Lower leg skin (tissue), 4 donors: ENCODE results near the gene TMEM114. TPM values are rescaled to one million over a fixed set of nuclear protein-coding genes. Genes with fewer than 3 reads are reported as not detected.
"Not testable (repeated sequence)": the region's sequence is repeated elsewhere in the genome, so short reads cannot be mapped to it uniquely, and the experiment has no call there.

Experiments
- DNase-seq, 2 donors: peaks; one replicate each; pipeline ENCODE4 v3.0.0-alpha.2; 2019; ENCODE audit warnings: low spot score in 2 of 2
- H3K4me3 ChIP-seq: fragments of 200-600 bp; sonication (generic); 2 replicates; pipeline ENCODE4 v1.5.1; 2017; ENCODE audit warnings: mild to moderate bottlenecking, low read depth; ENCODE audit not compliant: poor library complexity, severe bottlenecking
- POLR2A ChIP-seq, 2 donors: fragments of 450-650 bp; IDR thresholded peaks; one replicate each; pipeline ENCODE4 v1.6.1; 2016 to 2017; ENCODE audit warnings: antibody characterized with exemption in 2 of 2, mild to moderate bottlenecking in 1 of 2, moderate library complexity in 1 of 2
- WGBS, 2 donors: methylation state at CpG; one replicate each; pipeline ENCODE4 v1.1.5; 2018; 5-methylcytosine and 5-hydroxymethylcytosine counted together
- intact Hi-C: fragments of 100-400 bp; cut with DNase I; formaldehyde crosslinking; loops from one replicate; pipeline ENCODE4 v1.15.0; 2023; ENCODE audit warnings: low total_unique reads
- total RNA-seq, 4 donors: library from RNA; depleted of rRNA; stranded (reverse); fragments of >200 nt; gene quantifications; one replicate each; pipeline ENCODE4 v1.1.0, GENCODE V29; 2016
- TF ChIP-seq, protein P1 (sequence below), 3 donors: fragments of 450-650 bp; IDR thresholded peaks; one replicate each; pipeline ENCODE4 v1.5.1; 2016; ENCODE audit warnings: antibody characterized with exemption in 3 of 3, mild to moderate bottlenecking in 3 of 3, moderate library complexity in 2 of 3

TMEM114 gene
- total RNA-seq, 4 donors from 2014 or later: not detected

DNA sequence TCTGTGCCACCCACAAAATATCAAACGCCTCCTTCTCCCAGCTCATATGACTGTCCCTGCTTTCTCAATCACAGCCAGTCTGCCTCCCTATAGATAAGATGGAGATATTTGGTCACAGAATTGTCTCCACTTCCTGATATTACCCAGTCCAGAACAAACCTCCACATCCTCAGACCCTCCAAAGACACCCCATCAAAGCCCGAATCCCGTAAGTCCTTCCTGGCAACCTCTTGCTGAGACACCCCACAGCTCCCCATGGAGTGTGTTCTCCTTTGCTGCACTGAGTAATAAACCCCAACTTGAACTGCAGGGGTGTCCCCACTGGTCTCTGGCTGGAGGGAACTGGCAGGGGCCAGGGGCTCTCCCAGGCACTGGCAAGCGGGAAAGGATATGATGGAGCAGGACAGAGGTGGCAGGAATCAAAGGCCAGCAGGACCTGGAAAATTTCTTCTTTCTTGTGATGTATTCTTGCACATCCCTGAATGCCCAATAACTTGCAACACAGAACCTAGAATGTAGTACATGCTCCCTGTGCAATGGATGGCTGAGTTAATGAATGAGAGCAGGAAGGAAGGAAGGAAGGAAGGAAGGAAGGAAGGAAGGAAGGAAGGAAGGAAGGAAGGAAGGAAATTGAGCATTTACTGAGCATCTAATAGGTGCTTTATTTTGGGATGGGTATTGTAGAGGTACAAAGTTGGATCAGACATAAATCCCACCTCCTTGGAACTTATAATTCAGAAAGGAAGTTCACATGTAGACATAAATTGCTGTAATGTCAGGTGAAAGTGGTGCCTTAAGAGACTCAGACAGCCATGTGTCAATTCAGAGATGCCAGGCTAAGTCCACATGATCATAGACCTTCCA, 13.9 kb downstream of the TMEM114 start:
- intact Hi-C loops: loop anchor here (10.0 kb wide), 1 partner anchor 308 kb away; the partner anchor contains the start of gene LITAFD

DNA sequence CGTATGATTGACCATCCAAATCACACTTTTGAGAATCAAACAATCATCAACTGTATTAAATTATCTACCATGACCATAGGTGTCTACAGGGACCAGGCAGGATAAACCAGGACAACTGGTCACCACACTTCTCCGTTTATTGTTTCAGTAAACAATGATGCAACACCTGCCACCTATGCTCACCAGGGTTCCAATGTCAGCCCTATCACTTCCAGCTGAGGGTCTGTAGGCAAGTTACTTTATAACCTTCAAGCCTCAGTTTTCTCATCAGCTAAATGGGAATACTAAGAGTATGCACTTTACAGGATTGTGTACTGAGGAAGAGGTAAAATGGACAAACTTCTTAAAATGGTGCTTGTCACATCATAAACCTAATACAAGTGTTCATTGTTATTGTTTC, 14.9 kb downstream of the TMEM114 start:
- H3K4me3 ChIP-seq: no peak overlapping the region
- DNase-seq: peak in 1 of 2 donors; percentile 8
- intact Hi-C loops: loop anchor here (10.0 kb wide), 1 partner anchor 309 kb away; the partner anchor contains the start of gene LITAFD
- TF ChIP-seq, protein P1, sequence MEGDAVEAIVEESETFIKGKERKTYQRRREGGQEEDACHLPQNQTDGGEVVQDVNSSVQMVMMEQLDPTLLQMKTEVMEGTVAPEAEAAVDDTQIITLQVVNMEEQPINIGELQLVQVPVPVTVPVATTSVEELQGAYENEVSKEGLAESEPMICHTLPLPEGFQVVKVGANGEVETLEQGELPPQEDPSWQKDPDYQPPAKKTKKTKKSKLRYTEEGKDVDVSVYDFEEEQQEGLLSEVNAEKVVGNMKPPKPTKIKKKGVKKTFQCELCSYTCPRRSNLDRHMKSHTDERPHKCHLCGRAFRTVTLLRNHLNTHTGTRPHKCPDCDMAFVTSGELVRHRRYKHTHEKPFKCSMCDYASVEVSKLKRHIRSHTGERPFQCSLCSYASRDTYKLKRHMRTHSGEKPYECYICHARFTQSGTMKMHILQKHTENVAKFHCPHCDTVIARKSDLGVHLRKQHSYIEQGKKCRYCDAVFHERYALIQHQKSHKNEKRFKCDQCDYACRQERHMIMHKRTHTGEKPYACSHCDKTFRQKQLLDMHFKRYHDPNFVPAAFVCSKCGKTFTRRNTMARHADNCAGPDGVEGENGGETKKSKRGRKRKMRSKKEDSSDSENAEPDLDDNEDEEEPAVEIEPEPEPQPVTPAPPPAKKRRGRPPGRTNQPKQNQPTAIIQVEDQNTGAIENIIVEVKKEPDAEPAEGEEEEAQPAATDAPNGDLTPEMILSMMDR (IDR thresholded peaks at IDR 0.05): no peak
- no peak for TF ChIP-seq POLR2A (IDR thresholded peaks at IDR 0.05)
- 71 to 81% methylated on average over 2 of the region's 2 CpGs for WGBS, 2 donors

More for the DNA sequence above, 13.9 kb downstream of the TMEM114 start:
- TF ChIP-seq POLR2A (IDR thresholded peaks at IDR 0.05): no peak
- TF ChIP-seq, protein P1 (IDR thresholded peaks at IDR 0.05): no peak
- WGBS, 2 donors: 81 to 90% methylated on average over 4 of the region's 4 CpGs
- no peak overlapping the region for H3K4me3 ChIP-seq
- DNase-seq: peak in 1 of 2 donors; percentile 18

DNA sequence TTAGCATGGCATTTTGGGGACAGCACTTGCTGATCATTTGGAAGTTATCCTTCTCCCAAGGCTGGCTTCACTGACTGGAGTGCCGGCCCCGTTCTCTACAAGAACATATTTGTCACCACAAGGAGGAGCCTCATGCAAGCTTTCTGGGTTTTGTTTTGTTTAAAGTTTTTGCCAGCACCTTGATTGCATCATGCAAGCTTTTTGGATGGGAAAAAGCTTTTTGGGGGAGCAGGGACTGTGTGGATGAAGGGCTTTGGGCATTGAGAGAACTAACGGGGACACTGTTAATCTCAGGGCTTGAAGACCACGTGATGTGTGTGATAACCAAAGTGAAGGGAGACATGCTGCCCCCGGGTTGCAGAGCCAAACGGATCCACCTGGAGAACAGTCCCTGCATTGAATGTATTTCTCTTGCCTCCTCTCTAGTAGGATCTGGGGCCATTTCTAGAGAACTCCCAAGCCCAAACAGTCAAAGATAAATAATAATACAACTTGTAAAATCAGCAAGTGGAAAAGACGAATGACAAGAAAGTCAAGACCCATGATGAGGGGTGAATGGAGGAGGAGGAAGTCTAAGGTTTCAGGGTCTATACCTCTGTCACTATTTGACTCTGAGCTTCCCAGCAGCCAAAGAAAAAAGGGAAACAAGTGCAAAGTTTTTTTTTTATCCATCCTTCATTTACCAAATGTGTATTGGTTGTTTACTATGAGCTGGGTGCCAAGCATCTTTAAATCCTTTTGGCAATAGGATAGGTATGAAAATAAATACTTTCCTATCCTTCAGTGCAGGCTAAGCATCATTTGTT, 17.2 kb downstream of the TMEM114 start:
- TF ChIP-seq, protein P1 (IDR thresholded peaks at IDR 0.05): no peak
- TF ChIP-seq POLR2A (IDR thresholded peaks at IDR 0.05): no peak
- DNase-seq: peak in 1 of 2 donors; percentile 78
- intact Hi-C loops: loop anchor here (10.0 kb wide), 1 partner anchor 312 kb away; the partner anchor contains the start of gene LITAFD
- WGBS, 2 donors: 32 to 35% methylated on average over 7 of the region's 7 CpGs
- no peak overlapping the region for H3K4me3 ChIP-seq

DNA sequence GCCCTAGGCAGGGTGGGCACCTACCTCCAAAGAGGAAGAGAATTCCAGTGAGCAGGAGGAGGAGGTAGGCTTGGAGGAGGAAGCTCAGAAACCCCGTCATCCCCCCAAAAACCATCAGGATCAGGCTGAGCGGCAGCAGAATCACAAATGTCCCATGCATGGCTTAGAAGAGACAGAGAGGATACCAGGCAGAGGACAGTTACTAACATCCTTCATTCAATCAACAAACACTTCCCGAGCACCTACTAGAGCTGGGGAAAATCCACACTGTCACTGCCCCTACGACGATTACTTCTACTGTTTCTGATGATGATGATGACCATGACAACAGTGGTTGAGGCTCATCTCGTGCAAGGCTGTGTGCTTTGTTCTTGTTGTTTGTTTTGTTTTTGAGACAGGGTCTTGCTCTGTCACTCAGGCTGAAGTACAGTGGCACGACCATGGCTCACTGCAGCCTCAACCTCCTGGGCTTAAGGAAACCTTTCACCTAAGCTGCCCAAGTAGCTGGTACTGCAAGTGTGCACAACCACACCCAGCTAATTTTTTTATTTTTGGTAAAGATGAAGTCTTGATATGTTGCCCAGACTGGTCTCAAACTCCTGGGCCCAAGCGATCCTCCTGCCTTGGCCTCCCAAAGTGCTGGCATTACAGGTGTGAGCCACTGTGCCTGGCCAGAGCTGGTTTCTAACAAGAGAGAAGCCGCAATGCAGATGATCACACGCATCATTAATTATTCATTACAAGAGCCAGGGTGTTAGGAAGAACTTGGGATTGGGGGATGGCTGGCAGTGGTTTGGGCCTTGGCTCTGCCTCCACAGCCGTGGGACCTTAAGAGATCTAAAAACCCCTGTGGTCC, 18.0 kb downstream of the TMEM114 start:
- TF ChIP-seq, protein P1 (IDR thresholded peaks at IDR 0.05): no peak
- TF ChIP-seq POLR2A (IDR thresholded peaks at IDR 0.05): no peak
- 70 to 71% methylated on average over 11 of the region's 11 CpGs for WGBS, 2 donors
- H3K4me3 ChIP-seq: no peak overlapping the region
- DNase-seq: peak in 1 of 2 donors; percentile 68
- intact Hi-C loops: loop anchor here (10.0 kb wide), 1 partner anchor 313 kb away; the partner anchor contains the start of gene LITAFD

DNA sequence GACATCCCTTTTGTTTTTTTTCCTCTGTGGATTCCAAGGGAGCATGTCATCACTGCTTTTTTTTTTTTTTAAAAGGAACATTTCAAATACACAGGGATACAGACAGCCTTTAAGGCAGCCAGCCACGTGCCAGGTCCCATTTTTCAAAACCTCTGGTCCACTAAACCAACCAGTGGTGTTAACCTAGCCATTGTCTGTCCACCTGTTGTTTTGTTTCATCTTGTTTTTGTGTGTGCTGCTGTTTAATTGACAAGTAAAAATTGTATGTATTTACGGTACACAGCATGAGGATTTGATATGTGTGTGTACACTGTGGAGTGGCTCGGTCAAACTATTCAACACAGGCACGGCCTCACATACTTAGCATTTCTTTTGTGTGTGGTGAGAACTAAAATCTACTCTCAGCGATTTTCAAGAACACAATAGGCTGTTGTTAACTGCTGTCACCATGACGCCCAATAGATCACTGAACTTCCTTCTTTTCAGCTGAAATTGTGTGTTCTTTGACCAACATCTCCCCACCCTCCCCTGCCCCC, 19.2 kb downstream of the TMEM114 start:
- intact Hi-C loops: loop anchor here (10.0 kb wide), 1 partner anchor 314 kb away; the partner anchor contains the start of gene LITAFD

DNA sequence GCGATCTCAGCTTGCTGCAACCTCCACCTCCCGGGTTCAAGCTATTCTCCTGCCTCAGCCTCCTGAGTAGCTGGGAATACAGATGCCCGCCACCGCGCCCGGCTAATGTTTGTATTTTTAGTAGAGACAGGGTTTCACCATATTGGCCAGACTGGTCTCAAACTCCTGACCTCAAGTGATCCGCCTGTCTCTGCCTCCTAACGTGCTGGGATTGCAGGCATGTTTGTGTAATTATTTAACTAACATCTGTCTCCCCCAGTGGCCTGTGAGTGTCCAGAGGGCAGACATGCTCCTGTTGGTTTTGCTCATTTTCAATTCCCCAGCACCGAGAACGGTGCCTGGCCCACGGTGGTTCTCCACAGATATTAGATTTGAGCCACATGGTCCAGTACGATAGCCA, 19.9 kb downstream of the TMEM114 start:
- H3K4me3 ChIP-seq: not testable (repeated sequence)
- WGBS, 2 donors: 77 to 81% methylated on average over 12 of the region's 12 CpGs
- intact Hi-C loops: loop anchor here (10.0 kb wide), 1 partner anchor 314 kb away; the partner anchor contains the start of gene LITAFD
- peak in 1 of 2 donors; percentile 15 for DNase-seq

More for the DNA sequence above, 19.2 kb downstream of the TMEM114 start:
- TF ChIP-seq, protein P1 (IDR thresholded peaks at IDR 0.05): no peak
- TF ChIP-seq POLR2A (IDR thresholded peaks at IDR 0.05): no peak
- peak in 1 of 2 donors; percentile 60 for DNase-seq
- 25 to 29% methylated on average over 6 of the region's 6 CpGs for WGBS, 2 donors
- no peak overlapping the region for H3K4me3 ChIP-seq
